HCT116 (cell line): ENCODE results near the gene NR2E3. TPM values are rescaled to one million over a fixed set of nuclear protein-coding genes. Genes with fewer than 3 reads are reported as not detected.

ENCODE experiments used
- ATAC-seq: fragments of 200-7000 bp; cut with Tn5 transposase; 2 replicates; pipeline ENCODE4 v1.9.1; 2020; ENCODE audit warnings: mild to moderate bottlenecking, moderate library complexity
- BruUV-seq: library from RNA; stranded (reverse); fragments of 400-500 nt; replicated peaks from 2 replicates; lab custom pipeline; 2021; lab: Mats Ljungman, UMichigan
- CTCF ChIA-PET: fragments of 300-600 bp; sonication (Branson Sonifier 250); formaldehyde crosslinking; loops from one replicate; lab custom pipeline; 2021; ENCODE audit warnings: antibody characterized with exemption; lab: Charles Lee
- POLR2A ChIA-PET: fragments of 300-600, 350-600 bp; sonication (Branson Sonifier 250); formaldehyde crosslinking; loops from one replicate; lab custom pipeline; 2021; ENCODE audit warnings: antibody characterized with exemption; lab: Charles Lee
- RAD21 ChIA-PET, 2 experiments: fragments of 300-600 bp; sonication (Branson Sonifier 250); formaldehyde crosslinking; loops; one replicate each; lab custom pipeline; 2023; ENCODE audit warnings: low total read pairs in 2 of 2; ENCODE audit not compliant: uncharacterized antibody in 2 of 2, unreplicated experiment in 2 of 2, low non-redundant PET in 1 of 2; lab: Charles Lee
- DNase-seq: peaks from one replicate; pipeline ENCODE4 v3.0.0-alpha.2; 2010; ENCODE audit warnings: low read depth, low spot score
- H2AFZ ChIP-seq: fragments of 200-600 bp; shearing (Covaris generic), sonication (generic); 2 replicates; pipeline ENCODE4 v1.6.1; 2017; ENCODE audit warnings: low read depth, mixed run types, mixed read lengths, antibody characterized with exemption, low read length; ENCODE audit not compliant: poor library complexity, severe bottlenecking
- H3K27ac ChIP-seq: 2 replicates; pipeline ENCODE4 v1.5.1; 2012; ENCODE audit warnings: low read depth, low read length
- H3K27me3 ChIP-seq: fragments of 200-600 bp; sonication (generic); 2 replicates; pipeline ENCODE4 v1.6.1; 2016; ENCODE audit warnings: mixed run types, low read length, mixed read lengths; ENCODE audit not compliant: insufficient read depth
- H3K36me3 ChIP-seq, 2 experiments: fragments of 200-500 bp in 1 of 2; fragments of 200-600 bp in 1 of 2; sonication (Bioruptor generic) in 1 of 2; sonication (generic) in 1 of 2; 2 replicates each; pipeline versions ENCODE4 v1.5.1 to v1.6.1; 2014 to 2016; ENCODE audit warnings: low read length in 2 of 2, inconsistent platforms in 1 of 2, mixed read lengths in 1 of 2, mixed run types in 1 of 2; ENCODE audit not compliant: insufficient read depth in 2 of 2, control insufficient read depth in 1 of 2
- H3K4me1 ChIP-seq, 2 experiments: fragments of 200-600 bp in 1 of 2; sonication (generic) in 1 of 2; 2 replicates each; pipeline versions ENCODE4 v1.5.1 to v1.6.1; 2012 to 2017; ENCODE audit warnings: low read length in 2 of 2, inconsistent platforms in 1 of 2, mild to moderate bottlenecking in 1 of 2, mixed read lengths in 1 of 2, mixed run types in 1 of 2, moderate library complexity in 1 of 2; ENCODE audit not compliant: insufficient read depth in 2 of 2, control insufficient read depth in 1 of 2
- H3K4me2 ChIP-seq: fragments of 200-600 bp; sonication (generic); 2 replicates; pipeline ENCODE4 v1.6.1; 2017; ENCODE audit warnings: mixed run types, low read length, mixed read lengths
- H3K4me3 ChIP-seq, 2 experiments: fragments of 200-600 bp in 1 of 2; sonication (generic) in 1 of 2; replicated peaks in 1 of 2; 2 replicates each; pipeline ENCODE4 v1.5.1; 2011 to 2016; ENCODE audit warnings: low read length in 2 of 2, control low read depth in 1 of 2, low read depth in 1 of 2, mild to moderate bottlenecking in 1 of 2, mixed read lengths in 1 of 2, mixed run types in 1 of 2
- H3K79me2 ChIP-seq: fragments of 200-600 bp; sonication (generic); 2 replicates; pipeline ENCODE4 v1.6.1; 2017; ENCODE audit warnings: mild to moderate bottlenecking, mixed run types, low read length, moderate library complexity, mixed read lengths; ENCODE audit not compliant: insufficient read depth
- H3K9ac ChIP-seq: fragments of 200-600 bp; sonication (generic); 2 replicates; pipeline ENCODE4 v1.6.1; 2016; ENCODE audit warnings: low read length, mixed read lengths
- H3K9me2 ChIP-seq: fragments of 200-600 bp; sonication (generic), shearing (Covaris generic); 2 replicates; pipeline ENCODE4 v1.6.1; 2017; ENCODE audit warnings: mixed run types, mild to moderate bottlenecking, moderate library complexity; ENCODE audit not compliant: insufficient read depth
- H3K9me3 ChIP-seq, 2 experiments: fragments of 200-500 bp in 1 of 2; fragments of 200-600 bp in 1 of 2; sonication (Bioruptor generic) in 1 of 2; sonication (generic) in 1 of 2; 2 replicates each; pipeline ENCODE4 v1.6.1; 2014 to 2017; ENCODE audit warnings: low read length in 2 of 2, mixed read lengths in 2 of 2, inconsistent platforms in 1 of 2, low read depth in 1 of 2, mild to moderate bottlenecking in 1 of 2, mixed run types in 1 of 2, moderate library complexity in 1 of 2; ENCODE audit not compliant: control insufficient read depth in 1 of 2, insufficient read depth in 1 of 2
- H4K20me1 ChIP-seq: fragments of 200-600 bp; sonication (generic), shearing (Covaris generic); 2 replicates; pipeline ENCODE4 v1.6.1; 2017; ENCODE audit warnings: mixed run types, mild to moderate bottlenecking, moderate library complexity; ENCODE audit not compliant: insufficient read depth
- EGR1 ChIP-seq: IDR thresholded peaks from 2 replicates; pipeline ENCODE4 v1.6.1; 2012; ENCODE audit warnings: low read depth
- EZH2 ChIP-seq: fragments of 200-600 bp; sonication (generic); IDR thresholded peaks from 2 replicates; pipeline ENCODE4 v1.6.1; 2017; ENCODE audit warnings: antibody characterized with exemption, mixed run types
- EZH2phosphoT487 ChIP-seq: fragments of 200-600 bp; IDR thresholded peaks from 2 replicates; pipeline ENCODE4 v1.6.1; 2018; ENCODE audit warnings: antibody characterized with exemption, borderline replicate concordance
- ZFX ChIP-seq: fragments of 450-650 bp; IDR thresholded peaks from 2 replicates; pipeline ENCODE4 v1.6.1; 2017
- ZNF274 ChIP-seq: fragments of 200-500 bp; sonication (Bioruptor generic); IDR thresholded peaks from 2 replicates; pipeline ENCODE4 v1.6.1; 2014; ENCODE audit warnings: mild to moderate bottlenecking, low read depth, low read length, inconsistent platforms
- intact Hi-C: fragments of 100-400 bp; cut with micrococcal nuclease; formaldehyde crosslinking; loops from 2 replicates; pipeline ENCODE4 v1.10.0; 2022
- total RNA-seq: library from RNA; stranded (reverse); gene quantifications from one replicate; pipeline ENCODE4 v1.2.1, GENCODE V29; 2021; ENCODE audit not compliant: unreplicated experiment
- TF ChIP-seq, protein P1 (sequence below): IDR thresholded peaks from 2 replicates; pipeline ENCODE4 v1.6.1; 2011; ENCODE audit warnings: mild to moderate bottlenecking, low read length, moderate library complexity; ENCODE audit not compliant: insufficient replicate concordance; ENCODE audit errors: extremely low read depth
- TF ChIP-seq, protein P2 (sequence below): IDR thresholded peaks from 2 replicates; pipeline ENCODE4 v1.6.1; 2012; ENCODE audit warnings: low read depth
- TF ChIP-seq, protein P3 (sequence below): IDR thresholded peaks from 2 replicates; pipeline ENCODE4 v1.6.1; 2012
- TF ChIP-seq, protein P4 (sequence below): IDR thresholded peaks from 2 replicates; pipeline ENCODE4 v1.6.1; 2012

NR2E3 gene
- total RNA-seq, 1 experiment from 2014 or later, result 0.59 TPM

DNA sequence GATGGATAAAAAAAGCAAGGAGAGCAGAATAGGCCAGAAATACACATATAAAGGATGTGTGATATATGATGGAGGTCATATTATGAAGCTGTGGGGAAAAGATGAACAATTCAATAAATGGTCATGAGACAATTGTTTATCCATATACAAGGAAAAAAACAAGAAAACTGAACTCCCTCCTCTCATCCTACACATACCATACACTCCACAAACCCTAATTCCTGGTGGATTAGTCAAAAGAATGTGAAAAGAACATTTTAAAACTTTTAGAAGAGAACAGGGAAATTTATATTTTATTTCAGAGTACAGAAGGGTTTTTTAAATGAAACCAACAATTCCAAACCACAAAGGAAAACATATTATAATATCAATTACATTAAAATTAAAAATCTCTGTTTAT lies 34.5 kb upstream of the NR2E3 start (continued):
- TF ChIP-seq, protein P1, sequence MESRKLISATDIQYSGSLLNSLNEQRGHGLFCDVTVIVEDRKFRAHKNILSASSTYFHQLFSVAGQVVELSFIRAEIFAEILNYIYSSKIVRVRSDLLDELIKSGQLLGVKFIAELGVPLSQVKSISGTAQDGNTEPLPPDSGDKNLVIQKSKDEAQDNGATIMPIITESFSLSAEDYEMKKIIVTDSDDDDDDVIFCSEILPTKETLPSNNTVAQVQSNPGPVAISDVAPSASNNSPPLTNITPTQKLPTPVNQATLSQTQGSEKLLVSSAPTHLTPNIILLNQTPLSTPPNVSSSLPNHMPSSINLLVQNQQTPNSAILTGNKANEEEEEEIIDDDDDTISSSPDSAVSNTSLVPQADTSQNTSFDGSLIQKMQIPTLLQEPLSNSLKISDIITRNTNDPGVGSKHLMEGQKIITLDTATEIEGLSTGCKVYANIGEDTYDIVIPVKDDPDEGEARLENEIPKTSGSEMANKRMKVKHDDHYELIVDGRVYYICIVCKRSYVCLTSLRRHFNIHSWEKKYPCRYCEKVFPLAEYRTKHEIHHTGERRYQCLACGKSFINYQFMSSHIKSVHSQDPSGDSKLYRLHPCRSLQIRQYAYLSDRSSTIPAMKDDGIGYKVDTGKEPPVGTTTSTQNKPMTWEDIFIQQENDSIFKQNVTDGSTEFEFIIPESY, result no peak
- TF ChIP-seq, protein P2, sequence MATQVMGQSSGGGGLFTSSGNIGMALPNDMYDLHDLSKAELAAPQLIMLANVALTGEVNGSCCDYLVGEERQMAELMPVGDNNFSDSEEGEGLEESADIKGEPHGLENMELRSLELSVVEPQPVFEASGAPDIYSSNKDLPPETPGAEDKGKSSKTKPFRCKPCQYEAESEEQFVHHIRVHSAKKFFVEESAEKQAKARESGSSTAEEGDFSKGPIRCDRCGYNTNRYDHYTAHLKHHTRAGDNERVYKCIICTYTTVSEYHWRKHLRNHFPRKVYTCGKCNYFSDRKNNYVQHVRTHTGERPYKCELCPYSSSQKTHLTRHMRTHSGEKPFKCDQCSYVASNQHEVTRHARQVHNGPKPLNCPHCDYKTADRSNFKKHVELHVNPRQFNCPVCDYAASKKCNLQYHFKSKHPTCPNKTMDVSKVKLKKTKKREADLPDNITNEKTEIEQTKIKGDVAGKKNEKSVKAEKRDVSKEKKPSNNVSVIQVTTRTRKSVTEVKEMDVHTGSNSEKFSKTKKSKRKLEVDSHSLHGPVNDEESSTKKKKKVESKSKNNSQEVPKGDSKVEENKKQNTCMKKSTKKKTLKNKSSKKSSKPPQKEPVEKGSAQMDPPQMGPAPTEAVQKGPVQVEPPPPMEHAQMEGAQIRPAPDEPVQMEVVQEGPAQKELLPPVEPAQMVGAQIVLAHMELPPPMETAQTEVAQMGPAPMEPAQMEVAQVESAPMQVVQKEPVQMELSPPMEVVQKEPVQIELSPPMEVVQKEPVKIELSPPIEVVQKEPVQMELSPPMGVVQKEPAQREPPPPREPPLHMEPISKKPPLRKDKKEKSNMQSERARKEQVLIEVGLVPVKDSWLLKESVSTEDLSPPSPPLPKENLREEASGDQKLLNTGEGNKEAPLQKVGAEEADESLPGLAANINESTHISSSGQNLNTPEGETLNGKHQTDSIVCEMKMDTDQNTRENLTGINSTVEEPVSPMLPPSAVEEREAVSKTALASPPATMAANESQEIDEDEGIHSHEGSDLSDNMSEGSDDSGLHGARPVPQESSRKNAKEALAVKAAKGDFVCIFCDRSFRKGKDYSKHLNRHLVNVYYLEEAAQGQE, result no peak
- TF ChIP-seq, protein P3, sequence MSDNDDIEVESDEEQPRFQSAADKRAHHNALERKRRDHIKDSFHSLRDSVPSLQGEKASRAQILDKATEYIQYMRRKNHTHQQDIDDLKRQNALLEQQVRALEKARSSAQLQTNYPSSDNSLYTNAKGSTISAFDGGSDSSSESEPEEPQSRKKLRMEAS, result no peak
- TF ChIP-seq EGR1, result no peak
- TF ChIP-seq, protein P4, sequence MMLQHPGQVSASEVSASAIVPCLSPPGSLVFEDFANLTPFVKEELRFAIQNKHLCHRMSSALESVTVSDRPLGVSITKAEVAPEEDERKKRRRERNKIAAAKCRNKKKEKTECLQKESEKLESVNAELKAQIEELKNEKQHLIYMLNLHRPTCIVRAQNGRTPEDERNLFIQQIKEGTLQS, result no peak
- TF ChIP-seq EZH2phosphoT487, result no peak

DNA sequence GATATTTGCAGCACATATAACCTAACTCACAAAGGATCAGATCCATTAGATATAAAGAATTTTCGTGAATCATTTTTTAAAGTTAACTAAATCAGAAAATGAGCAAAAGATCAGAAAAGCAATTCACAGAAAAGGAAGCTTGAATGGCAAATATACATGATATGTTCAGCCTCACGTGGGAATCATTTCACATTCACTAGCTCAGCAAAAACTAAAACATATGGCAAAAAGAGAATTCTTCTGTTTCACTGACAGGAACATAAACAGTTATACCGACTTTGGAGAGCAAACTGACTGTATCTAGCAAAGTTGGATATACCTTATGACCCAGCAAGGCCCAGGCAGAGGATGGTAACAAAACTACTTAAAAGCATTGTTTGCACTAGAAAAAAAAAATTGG lies 34.0 kb upstream of the NR2E3 start:
- ATAC-seq (no peak), DNase-seq (no peak)
- no TSS peak for BruUV-seq
- RAD21 ChIA-PET, result no interaction called here
- TF ChIP-seq ZFX (no peak), EGR1 (no peak), ZNF274 (no peak), EZH2 (no peak)
- TF ChIP-seq, protein P1, result no peak
- Histone ChIP-seq H4K20me1 (no peaks in the 10 kb centered on the region), H3K4me1 (peaks cover 3 to 11% of the 10 kb centered on the region in 2 experiments; a peak in 2 of 4 replicates), H3K27me3 (no peaks in the 10 kb centered on the region), H3K79me2 (no peaks in the 10 kb centered on the region), H3K4me2 (no peak overlapping the region), H3K9me3 (no peaks in the 10 kb centered on the region), H3K4me3 (no peak overlapping the region), H3K9ac (no peak overlapping the region), H3K27ac (no peak overlapping the region), H3K9me2 (no peaks in the 10 kb centered on the region), H3K36me3 (no peaks in the 10 kb centered on the region), H2AFZ (no peak overlapping the region)
- POLR2A ChIA-PET, result no interaction called here
- CTCF ChIA-PET, result no interaction called here
- intact Hi-C loops, result no loop called here
